Activated CD4-positive, alpha-beta T cell treated with anti-CD3 and anti-CD28 coated beads, Interleukin-2, amount 50 U/mL, for 4 hours (primary cell): ENCODE measurements around the gene CACNG8.

Experiments
- DNase-seq, 2 experiments: peaks; one replicate each; pipeline ENCODE4 v3.0.0-alpha.2; 2020

The CACNG8 gene

DNA sequence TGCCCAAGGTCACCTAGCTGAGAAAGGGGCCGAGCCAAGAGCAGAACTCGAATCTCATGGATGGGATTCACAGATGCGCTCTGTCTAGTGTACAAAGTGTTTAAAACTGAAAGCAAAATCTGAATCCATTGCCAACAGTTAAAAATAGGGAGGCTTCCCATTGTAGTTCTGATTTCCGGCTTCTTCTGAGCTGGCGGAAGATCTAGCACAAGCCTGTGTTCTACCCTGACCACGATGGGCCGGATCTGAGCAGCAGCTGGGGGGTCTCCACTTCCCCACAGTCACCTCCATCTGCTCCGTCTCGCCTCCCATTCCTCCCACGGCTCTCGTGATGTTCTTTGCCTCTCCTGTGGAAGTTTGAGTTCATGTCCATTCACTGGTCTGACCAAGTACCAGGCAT lies 2.4 kb downstream of the CACNG8 start:
- no peak for DNase-seq

DNA sequence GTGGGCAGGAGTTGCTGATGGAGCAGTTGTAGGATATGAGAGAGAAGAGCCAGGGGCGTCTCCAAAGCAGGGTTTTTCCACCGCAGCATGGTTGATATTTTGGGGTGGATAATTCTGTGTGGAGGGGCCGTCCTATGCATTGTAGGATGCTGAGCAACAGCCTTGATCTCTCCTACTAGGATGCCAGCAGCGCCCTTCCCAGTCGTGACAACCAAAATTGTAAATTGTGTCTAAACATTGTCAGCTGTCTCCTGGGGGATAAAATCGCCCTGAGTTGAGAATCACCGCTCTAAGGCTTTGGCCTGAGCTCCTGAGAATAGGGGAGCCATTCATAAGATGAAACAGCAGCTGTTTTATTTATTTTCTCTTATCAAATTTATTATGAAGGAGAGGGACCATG lies 4.2 kb downstream of the CACNG8 start:
- DNase-seq, result no peak

DNA sequence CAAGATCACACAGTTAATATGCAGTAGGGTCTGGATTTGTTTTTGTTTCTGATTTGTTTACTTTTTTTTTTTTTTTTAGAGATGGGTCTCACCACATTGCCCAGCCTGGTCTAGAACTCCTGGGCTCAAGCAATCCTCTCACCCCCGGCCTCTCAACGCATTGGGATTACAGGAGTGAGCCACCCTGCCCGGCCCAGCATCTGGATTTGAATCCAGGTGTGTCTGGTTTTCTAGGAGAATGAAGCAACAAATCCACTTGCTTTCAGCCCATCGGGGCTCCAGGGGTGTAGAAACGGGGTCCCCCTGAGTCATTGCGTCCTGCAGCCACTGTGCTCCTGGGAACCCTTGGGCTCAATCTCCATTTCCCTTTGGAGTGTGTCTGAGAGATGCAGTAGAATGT lies 6.6 kb downstream of the CACNG8 start:
- DNase-seq, result no peak

DNA sequence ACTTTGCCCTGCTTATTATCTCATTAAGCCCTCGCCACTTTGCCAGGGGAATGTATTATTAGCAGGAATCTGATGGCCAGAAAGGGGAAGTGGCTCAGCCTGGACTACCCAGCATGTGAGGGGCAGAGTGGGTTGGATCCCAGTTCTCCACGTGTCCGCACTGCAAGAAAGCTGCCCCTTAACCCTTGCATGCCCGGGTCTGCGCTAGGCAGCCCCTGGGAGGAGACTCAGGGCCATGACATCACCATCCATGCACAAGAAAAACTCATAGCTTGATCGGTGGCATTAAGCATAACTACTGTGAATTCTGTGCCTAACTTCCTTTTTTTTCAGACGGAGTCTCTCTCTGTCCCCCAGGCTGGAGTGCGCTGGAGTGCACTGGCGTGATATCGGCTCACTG lies 8.9 kb downstream of the CACNG8 start:
- DNase-seq, result no peak

DNA sequence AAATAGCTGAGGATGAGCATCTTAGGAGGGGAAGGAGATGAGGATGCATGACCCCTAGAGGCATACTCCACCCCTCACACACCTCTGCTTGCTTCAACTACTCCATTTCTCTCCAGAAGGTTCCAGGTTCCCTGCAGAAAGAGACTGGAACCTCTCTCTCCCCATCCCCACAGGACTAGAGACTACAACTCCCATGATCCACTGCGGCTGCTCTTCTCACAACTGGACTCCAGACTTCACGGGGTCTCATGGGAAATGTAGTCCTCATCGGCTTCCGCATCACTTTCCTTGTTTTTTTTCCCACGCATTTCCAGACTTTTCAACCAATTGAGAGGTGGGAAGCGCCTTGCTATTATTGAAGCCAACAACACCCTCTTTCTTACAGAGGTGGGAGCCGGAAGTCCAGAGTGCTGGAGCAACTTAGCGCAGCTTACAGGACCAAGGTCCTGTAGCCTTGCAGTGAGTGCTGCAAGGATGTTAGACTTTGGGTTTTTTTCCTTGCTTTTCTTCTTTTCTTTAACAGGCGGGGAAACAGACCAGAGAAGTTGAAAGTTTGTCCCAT lies 14.8 kb downstream of the CACNG8 start:
- DNase-seq, result peak; percentile 51 to 55

DNA sequence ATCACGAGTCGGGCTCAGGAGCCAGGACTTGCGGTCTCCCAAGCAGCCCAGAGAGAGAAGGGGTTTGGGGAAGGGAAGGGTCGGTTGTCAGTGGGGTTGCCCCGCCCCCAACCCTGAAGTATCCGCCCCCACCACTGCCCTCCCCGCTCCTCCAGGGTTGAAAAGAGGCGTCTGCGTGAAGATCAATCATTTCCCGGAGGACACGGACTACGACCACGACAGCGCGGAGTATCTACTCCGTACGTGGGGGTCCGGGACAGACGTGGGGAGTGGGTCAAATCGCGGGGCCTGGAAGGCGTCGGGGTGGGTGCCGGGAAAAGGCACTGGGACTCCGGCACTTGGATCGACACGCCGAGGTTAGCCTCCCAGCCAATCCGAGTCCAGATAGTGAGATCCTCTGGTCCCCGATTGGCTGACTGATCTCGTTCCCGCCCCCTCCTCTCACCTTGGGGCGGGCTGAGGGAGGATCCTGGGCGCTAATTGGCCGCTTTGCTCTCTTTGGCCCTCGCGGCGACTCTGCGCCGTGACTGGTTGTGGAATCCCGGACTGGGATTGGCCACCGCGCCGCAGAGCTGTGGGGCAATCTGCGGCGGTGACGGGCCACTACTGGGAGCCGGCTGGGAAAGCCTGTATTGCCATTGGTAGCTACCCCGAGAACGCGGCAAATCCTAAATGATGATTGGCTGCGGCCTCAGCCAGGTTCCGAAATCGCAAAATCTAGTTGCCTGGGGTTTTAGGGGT lies 15.4 kb downstream of the CACNG8 start:
- no peak for DNase-seq

DNA sequence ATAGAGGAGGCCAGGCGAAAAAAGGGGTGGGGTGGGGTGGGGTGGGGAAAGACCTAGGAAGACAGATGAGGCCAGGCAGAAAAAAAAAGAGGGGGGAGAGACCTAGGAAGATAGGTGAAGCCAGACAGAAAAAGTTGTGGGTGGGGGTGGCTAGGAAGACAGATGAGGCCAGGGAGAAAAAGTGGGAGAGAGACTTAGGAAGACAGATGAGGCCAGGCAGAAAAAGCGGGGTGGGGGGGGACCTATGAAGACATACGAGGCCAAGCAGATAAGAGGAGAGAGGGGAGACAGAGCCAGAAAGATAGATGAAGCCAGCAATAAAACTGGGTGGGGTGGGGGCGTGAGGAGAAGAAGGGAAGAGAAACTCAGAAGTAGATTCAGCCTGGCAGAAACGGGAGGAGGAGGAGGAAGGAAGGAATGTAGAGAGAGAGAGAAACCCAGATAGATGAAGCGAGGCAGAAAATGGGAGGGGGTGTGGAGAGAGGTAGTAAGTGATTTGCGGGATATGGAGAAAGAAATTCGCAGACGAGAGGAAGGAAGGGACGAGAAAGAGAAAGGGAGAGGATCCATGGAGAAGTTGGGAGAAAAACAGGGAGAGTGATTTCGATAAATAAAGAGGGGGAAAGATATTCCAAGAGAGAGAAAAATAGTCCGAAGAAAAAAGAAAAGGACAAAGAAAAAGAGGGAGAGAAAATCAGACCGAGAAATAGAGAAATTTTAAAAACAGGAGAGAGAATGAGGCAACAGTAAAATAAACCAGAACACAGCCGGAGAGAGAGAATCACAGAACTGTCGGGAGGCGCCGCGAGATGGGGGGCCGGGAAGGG lies 16.5 kb downstream of the CACNG8 start:
- DNase-seq, result no peak

DNA sequence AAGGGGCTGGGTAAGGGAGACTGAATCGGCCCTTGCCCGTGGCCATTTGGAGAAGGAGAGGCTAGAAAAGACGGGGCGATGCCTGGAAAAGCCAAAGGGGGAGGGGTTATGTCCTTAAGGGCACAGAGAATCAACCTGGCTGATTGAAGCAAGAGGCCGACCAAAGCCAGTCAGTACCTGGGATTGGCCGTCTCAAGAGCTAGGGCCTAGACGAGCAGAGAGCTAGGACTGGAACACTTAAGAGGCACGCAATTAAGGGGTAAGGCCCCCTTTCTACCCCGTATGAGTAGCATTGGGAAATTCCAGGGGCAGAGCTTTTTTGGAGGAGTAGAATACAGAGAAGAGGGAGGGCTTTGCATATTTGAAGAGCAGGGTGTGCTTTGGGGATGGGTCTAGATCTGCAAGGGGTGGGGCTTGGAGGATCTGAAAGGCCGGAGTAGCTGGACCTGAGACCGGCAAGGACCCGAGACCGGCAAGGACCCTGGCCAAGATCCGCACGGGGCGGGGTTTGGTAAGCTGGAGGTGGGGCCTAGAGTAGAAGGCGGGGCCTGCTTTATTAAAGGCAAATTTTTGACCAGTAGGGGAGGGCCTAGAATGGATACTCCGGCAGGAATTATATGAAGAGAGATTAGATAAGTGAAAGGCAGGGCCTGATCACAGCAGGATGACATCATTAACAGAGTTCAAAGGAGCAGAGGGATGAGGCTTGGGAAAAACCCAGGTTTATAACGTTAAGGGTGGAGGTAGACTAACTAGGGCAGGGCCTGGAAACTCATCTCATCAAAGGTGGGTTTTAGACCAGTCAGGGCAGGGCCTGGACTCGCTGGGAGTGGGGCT lies 18.0 kb downstream of the CACNG8 start:
- DNase-seq, result no peak

DNA sequence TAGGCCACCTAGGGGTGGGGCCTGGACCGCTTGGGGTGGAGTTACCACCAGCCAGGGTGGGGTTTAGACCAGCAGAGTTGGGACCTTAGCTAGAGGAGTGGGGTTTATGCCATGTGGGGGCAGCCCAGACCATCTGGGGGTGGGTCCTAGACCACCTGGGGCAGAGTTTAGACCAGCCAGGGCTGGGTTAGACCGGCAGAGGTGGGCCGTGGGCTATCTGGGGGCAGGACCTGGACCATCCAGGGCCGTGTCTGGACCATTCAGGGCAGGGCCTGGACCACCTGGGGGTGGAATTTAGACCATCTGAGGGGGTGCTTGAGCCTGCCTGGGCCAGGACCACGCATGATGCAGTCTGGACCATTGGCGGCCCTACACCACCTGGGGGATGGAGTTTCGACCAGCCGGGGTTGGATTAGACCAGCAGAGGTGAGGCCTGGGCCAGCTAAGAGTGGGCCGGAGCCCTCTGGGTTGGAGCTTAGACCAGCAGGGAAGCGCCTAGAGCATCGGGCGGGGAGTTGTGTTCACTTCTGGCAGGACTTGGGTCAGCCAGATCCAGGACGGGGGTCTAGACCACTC lies 18.7 kb downstream of the CACNG8 start:
- no peak for DNase-seq

DNA sequence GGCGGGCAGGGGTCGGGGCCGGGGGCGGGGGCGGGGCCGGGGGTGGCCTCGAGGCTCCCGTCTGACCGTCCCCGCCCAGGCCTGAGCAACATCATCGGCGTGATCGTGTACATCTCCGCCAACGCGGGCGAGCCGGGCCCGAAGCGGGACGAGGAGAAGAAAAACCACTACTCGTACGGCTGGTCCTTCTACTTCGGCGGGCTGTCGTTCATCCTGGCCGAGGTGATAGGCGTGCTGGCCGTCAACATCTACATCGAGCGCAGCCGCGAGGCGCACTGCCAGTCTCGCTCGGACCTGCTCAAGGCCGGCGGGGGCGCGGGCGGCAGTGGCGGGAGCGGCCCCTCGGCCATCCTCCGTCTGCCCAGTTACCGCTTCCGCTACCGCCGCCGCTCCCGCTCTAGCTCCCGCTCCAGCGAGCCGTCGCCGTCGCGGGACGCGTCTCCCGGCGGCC lies 19.3 kb downstream of the CACNG8 start:
- DNase-seq, result no peak

DNA sequence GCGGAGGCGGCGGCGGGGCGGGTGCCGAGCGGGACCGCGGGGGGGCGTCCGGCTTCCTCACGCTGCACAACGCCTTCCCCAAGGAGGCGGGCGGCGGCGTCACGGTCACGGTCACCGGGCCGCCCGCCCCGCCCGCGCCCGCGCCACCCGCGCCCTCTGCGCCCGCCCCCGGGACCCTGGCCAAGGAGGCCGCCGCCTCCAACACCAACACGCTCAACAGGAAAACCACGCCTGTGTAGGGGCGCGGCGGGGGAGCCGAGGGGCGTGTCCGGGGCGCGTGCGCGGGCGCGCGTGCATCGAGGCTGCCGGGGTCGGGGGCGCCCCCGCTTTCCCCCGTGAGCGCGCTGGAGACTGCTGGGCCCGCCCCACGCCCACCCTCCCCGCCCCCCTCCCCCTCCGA lies 19.9 kb downstream of the CACNG8 start:
- no peak for DNase-seq

DNA sequence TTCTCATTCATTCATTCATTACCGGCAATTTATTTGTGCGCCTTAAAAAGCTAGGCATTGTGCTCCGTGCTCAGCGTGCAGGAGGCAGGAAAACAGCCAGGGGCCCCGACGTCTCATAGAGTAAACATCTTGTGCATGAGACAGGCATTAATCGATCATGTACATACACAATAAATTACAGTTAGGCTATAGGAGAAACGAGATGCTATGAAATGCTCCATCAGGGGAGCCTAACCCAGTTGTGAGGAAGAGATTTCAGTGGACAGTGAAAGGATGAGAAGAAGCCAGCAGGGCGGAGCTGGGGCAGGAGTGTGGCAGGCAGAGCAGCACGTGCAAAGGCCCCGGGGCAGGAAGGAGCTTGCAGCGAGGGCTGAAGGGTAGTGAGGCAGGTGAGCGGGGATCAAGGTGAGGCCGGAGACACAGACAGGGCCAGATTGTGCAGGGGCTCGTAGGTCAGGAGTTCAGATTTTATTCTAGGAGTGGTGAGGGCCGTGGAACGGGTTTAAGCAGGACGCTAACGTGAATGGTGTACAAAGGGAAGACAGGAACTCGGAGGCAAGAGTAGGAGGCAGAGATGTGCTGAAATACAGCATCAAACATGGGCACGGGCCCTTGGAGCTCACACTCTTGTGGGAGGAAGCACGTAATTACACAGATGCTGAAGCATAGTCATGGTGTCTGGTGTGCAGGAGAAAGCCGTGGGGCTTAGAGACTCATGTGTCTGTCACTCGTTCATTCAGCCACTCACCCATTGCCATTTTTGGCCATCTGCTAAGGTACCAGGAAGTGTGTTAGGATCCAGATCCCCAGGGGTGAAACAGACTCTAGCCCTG lies 20.9 kb downstream of the CACNG8 start:
- DNase-seq, result no peak

DNA sequence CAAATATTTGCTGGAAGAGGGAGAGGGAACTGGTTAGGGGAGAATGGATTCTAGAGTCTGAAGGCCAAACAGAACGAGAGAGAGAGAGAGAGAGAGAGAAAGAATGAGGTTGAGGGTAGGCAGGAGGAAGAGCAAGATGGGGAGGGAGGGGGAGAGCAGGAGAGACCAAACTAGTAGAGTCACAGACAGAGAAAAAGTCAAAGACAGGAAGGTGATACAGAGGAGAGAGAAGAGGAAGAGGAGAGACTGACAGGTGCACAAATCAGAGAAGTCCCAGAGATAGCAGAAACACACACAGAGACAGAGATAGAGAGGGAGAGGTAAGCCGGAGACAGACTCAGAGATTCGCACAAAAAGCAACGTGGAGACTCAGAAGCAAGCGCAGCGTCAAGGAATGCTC lies 23.1 kb downstream of the CACNG8 start:
- DNase-seq, result no peak

DNA sequence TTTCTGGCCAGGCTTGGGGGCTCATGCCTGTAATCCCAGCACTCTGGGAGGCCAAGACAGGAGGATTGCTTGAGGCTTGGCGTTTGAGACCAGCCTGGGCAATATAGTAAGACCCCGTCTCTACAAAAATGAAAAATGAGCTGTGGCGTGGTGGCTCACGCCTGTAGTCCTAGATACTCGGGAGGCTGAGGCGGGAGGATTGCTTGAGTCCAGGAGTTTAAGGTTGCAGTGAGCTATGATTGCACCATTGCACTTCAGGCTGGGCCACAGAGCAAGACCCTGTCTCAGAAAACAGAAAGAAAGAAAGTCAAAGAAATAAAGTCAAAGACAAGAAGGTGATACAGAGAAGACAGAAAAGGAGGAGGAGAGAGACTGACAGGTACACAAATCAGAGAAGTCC lies 26.2 kb downstream of the CACNG8 start:
- no peak for DNase-seq

DNA sequence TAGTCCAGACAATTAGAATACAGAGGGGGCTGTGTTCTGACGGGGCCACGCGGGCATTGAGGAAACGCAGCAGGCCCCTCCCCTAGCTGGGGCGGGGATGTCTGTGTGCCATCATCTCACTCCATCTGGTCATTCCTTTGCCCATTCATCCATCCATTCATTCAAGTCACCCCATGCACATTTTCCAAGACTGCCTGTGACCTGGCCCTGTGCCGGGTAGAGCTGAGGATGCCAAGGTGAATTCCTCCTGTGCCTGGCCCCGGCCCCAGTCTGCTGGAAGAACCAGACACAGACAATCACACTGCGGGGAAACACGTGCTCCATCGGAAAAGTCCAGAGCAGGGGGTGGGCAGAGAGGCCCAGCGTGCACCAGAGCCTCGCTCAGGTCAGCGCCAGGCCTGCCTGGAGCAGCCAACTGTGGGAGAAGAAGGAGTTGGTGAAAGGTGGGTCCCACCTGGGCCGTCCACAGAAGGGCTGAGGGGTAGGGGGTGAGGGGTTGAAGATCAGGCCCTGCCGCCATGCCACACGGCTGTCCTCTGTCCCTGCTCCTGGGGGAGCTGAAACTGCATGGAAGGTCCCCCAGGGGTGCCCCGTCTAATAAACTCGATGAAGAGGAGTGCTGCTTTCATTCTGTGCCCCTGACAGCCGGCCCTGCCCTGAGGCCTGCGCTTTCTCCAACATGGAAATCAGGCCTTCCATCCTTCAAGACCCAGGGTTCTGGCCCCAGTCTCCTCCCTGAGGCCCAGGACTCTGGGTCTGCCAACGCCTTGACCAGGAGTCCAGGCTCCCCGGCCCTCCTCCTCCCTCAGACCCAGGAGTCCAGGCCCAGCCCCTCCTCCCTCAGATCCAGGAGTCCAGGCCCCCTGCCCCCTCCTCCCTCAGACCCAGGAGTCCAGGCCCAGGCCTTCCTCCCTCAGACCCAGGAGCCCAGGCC lies 27.1 kb downstream of the CACNG8 start:
- no peak for DNase-seq

DNA sequence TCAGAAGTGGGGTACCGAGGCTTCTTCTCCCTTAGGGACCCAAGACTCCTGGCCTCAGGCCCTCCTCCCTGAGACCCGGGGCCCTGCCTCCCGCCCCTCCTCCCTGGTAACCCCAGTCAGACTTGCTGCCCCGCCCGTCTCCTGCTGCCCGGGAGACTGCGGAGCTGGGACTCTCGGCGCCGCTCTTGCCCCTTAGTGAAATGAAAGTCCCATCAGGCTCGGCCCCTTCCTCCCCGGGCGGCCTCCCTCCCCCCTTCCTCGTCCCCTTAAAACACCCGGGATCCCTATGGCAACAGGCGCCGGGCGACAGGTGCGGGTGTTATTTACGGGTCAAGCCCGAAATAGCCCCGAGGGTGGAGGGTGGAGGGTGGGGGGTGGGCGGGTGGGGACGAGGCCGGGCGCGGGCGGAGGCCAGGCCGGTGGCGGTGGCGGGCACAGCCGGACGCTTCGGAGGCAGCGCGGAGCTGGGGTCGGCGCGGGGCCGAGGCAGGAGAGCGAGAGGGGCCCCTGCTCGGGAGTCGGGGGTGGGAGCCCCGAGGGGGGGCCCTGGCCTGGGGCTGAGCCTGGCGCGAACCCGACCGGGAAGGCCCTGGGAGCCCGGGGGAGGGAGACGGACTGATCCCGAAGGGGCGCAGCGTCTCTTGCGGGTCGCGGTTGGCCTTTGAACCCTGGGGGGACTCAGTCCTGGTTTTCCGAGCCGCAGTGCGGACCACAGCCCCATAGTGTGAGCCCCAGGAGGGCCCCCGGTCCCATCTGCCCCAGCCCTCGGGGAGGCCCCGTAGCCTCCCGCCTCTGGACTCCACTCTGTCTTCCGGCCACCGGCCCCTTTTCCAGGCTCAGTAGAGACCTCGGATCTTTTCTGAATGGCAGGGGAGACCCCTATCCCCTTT lies 28.7 kb downstream of the CACNG8 start, which contains the start of gene CACNG6:
Gene CACNG6, plus strand, starts transcription at position 414 of the 890 bp plus-strand sequence. CDS start 1,241 bp downstream, outside the sequence.
- DNase-seq, result no peak

DNA sequence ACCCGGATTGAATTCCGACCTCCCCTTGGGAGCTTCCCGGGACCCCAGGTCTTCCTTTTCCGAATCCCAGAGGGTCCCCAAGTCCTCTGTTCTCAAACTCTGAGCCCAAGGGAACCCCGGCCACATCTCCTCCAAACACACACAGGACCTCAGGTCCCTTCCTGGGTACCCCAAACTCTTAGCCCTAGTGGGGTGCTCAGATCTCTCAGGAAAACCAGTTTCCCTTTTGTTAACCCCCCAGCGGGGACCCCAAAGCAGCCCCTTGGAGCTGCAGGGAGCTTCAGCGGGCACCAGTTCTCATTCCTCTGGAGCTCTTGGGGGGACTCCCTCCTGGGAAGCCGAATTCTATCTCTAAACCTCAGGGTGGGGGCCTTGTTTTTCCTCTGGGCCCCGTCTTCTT lies 29.5 kb downstream of the CACNG8 start:
- no peak for DNase-seq

DNA sequence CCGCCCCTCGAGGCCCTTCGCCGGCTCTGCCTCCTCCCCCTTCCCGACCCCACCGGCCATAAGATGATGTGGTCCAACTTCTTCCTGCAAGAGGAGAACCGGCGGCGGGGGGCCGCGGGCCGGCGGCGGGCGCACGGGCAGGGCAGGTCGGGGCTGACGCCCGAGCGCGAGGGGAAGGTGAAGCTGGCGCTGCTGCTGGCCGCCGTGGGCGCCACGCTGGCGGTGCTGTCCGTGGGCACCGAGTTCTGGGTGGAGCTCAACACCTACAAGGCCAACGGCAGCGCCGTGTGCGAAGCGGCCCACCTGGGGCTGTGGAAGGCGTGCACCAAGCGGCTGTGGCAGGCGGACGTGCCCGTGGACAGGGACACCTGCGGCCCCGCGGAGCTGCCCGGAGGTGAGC lies 30.1 kb downstream of the CACNG8 start:
- DNase-seq, result no peak

DNA sequence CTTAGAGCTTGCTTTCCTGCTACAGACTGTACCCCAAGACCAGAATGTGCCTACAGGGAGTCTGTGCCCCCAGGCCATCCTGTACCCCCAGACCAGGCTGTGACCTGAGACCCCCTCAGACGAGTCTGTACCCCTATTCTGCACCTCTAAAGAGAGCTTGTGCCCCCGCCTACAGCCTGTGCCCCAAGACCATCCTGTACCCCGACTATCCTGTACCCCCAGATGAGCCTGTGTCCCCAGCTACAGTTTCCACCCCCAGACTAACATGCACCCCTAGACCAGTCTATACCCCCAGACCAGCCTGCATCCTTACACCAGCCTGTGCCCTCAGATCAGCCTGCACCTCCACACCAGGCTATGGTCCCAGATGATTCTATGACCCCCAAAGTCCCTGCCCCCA lies 30.7 kb downstream of the CACNG8 start:
- DNase-seq, result no peak
